ENCODE measurements around the gene HSPA12A.

DNA sequence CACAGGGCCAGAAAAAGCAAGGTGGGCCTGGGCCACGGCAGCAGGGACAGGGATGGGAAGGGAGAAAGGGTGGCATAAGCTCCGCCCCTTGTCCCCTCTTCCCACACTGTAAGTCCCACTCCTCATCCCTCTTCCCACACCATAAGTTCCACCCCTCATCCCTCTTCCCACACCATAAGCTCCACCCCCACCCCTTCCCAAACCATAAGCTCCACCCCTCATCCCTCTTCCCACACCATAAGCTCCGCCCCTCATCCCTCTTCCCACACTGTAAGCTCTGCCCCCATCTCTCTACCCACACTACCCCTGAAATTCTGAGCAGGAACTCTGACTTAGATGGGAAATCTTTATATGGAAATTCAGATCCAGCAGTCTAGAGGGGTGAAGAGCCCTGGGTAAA, 55.7 kb downstream of the HSPA12A start:
- no peak for TF ChIP-seq POLR2A (IDR thresholded peaks at IDR 0.05)
- TF ChIP-seq, protein P1, sequence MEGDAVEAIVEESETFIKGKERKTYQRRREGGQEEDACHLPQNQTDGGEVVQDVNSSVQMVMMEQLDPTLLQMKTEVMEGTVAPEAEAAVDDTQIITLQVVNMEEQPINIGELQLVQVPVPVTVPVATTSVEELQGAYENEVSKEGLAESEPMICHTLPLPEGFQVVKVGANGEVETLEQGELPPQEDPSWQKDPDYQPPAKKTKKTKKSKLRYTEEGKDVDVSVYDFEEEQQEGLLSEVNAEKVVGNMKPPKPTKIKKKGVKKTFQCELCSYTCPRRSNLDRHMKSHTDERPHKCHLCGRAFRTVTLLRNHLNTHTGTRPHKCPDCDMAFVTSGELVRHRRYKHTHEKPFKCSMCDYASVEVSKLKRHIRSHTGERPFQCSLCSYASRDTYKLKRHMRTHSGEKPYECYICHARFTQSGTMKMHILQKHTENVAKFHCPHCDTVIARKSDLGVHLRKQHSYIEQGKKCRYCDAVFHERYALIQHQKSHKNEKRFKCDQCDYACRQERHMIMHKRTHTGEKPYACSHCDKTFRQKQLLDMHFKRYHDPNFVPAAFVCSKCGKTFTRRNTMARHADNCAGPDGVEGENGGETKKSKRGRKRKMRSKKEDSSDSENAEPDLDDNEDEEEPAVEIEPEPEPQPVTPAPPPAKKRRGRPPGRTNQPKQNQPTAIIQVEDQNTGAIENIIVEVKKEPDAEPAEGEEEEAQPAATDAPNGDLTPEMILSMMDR (IDR thresholded peaks at IDR 0.05 in 4 of 5, conservative IDR thresholded peaks at IDR 0.05 in 1 of 5): no peak
